Measurements from ENCODE around the gene HLCS.

DNA sequence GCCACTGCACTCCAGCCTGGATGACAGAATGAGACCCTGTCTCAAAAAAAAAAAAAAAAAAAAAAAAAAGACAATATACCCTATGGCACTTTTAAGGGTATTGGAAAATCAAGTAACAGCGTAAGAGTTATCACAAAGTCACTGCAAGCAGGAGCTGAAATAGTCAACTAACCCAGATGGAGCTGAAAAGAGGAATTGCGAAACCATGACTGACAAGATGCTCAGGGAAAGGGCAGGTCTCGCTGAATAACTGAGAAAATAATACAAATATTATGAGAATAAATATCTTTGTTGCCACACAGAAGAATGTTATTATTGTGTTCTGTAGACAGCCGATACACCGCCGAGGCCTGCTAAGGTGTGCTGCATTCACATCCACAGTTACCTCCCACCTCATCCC lies 17.8 kb downstream of the HLCS start:
- TF ChIP-seq, protein P1, sequence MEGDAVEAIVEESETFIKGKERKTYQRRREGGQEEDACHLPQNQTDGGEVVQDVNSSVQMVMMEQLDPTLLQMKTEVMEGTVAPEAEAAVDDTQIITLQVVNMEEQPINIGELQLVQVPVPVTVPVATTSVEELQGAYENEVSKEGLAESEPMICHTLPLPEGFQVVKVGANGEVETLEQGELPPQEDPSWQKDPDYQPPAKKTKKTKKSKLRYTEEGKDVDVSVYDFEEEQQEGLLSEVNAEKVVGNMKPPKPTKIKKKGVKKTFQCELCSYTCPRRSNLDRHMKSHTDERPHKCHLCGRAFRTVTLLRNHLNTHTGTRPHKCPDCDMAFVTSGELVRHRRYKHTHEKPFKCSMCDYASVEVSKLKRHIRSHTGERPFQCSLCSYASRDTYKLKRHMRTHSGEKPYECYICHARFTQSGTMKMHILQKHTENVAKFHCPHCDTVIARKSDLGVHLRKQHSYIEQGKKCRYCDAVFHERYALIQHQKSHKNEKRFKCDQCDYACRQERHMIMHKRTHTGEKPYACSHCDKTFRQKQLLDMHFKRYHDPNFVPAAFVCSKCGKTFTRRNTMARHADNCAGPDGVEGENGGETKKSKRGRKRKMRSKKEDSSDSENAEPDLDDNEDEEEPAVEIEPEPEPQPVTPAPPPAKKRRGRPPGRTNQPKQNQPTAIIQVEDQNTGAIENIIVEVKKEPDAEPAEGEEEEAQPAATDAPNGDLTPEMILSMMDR (IDR thresholded peaks at IDR 0.05) = no peak
- TF ChIP-seq POLR2A (IDR thresholded peaks at IDR 0.05) = no peak

All from body of pancreas (tissue), 4 donors.